NCI-H524 treated with DMSO at 0.1 percent for 48 hours (cell line): ENCODE measurements around the gene KLHL30.
"Not testable (repeated sequence)": the region's sequence is repeated elsewhere in the genome, so short reads cannot be mapped to it uniquely, and the experiment has no call there.

ENCODE experiments used
- DNase-seq: peaks from one replicate; lab custom pipeline; 2025; lab: John Stamatoyannopoulos, UW

Gene KLHL30

GRCh38 chr2:238163481-238164198 is 25.2 kb downstream of the KLHL30 start:
- DNase-seq, result no peak

GRCh38 chr2:238164906-238165287 is 26.4 kb downstream of the KLHL30 start:
- no peak for DNase-seq

DNA sequence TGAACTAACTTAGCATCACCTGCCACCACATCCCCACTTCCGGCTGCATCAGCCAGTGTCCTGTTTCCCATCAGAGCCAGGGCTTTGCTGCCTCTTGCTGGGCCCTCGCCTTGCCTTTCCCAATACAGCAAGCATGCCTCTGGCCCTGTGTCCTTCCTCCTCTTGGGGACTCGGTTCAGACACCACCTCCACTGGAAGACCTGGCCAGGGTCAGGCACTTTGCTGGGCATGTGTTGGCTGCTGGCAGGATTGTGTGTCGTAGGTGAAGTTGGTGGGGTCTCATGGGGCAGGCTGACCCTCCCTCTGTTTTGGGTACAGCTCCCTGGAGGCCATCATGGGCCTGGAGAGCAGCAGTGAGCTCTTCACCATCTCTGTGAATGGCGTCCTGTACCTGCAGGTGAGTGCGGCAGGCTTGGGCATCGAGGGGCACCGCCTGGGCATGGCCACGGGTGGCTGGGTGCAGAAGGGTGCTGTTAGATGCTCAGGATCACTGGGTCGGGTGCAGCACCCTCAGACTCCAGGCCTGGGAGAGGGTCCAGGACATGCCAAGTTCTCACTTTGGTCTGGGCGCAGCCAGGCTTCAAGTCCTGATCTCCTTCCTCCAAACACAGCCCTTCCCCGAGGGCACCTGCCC is 26.9 kb downstream of the KLHL30 start:
- DNase-seq, result no peak

- no peak for DNase-seq
Observed at GRCh38 chr2:238166391-238167343, 28.2 kb downstream of the KLHL30 start.

DNA sequence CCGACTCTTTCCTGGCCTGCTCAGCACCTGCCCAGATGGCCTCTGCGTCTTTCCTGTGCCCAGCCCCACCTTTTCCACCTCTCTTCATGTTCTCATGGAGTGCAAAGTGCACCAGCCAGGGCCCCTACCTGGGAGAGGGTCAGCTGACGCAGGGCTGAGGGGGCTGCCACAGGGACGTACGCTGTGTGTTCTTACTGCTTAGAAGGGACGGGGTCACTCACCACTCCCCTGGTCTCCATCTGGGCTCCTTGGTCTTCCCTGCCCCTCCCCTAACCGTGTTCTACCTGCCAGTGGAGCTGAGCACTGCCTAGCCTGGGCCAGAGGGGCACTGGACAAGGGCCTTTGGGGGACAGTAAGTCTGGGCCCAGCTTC is 28.9 kb downstream of the KLHL30 start:
- DNase-seq, result no peak

GRCh38 chr2:238167761-238168160 is 29.3 kb downstream of the KLHL30 start:
- DNase-seq, result no peak

DNA sequence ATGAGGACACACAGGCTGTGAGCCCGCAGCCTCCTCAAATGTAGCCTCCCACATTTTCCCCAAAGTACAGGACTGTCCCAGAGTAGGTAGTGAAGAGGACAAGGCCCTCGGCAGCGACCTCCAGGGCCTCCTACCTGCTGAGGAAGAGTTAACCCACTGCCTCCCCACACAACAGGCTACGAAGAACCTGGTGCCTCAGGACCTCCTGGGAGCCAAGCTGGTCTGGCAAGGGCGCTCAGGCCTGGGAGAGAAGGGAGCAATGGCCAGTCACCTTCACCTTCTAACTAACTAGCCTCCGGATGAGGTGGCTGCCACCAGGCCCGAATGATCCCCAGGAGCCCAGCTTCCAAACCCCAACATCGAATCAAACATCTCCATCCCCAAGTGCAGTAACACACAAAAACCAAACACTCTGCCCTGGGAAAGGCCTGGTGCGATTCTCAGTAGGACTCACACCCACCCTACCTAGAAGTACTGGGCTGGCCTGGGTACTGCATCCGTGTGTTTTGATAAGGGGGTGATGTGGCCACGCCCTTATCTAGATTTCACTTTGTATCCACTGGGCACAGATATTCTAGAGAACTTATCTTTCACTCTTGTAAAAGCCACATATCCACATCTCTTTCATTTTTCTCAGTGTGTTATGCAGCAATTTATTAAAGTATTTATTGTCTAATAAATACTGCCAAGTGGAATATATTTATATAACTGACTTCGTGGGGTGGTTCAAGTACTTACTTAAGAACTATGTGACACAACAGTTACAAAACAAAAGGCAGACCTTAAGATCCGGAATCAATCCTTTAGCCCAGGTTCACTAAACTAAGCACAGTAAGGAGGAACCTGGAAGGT is 30.0 kb downstream of the KLHL30 start:
- no peak for DNase-seq

DNA sequence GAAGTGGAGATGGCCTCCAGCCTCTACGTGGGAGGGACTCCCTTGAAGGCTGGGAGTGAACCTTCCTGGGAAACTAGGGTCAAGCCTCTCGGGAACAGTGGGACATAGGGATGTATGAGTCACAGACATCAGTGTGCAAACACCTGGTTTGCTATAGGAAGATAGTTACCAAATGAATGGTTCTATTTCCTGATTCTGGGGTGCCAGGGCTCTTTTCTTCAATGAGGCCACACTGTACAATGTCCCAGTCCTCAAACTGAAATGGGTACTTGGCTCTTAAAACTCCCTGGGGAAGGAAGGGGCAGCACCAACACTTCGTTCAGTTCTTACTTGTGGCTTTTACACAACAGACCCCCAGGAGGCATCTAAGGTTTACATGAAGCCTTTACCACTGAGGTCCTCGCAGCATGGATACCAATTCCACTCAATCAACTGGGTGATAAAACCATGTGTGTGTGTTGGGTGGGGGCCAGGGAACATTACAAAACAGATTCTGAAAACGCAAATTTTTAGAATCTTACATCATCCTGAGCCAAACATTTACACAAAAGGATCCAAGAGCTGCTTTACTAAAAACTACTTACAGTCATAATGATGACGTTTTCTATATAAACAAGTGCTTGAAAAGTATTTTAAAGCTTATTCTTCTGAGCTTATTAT is 30.7 kb downstream of the KLHL30 start:
- no peak for DNase-seq

GRCh38 chr2:238169708-238170251 is 31.3 kb downstream of the KLHL30 start:
- DNase-seq, result no peak

DNA sequence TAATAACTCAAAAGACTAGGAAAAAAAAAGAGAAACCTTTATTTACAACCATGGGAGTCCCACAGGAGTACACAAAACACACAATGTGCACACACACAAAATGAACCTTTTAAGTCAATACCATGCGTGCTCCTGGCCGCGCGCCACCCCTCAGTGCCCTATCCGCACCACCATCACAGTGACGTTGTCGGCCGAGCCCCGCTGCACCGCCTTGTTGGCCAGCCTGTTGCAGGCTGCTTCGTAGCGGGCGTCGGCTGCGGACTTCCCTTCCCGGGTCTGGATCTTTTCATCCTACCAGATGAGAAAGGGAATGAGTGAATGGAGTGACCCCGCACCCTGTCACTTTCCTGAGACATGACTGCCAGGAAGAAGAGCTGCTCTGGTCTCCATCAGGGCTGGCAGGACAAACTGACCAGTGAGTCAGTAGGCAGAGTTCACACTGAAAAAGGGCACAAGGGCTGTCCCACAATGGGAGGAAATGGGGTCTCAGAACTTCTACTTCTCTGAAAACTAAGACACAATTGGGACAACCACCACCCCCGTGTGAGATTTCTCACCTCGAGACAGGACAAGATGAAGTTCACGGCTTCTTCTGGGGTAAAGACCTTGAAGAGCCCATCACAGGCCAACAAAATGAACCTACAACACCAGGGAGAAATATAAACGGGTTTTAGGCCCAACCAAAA is 32.1 kb downstream of the KLHL30 start:
- DNase-seq, result no peak

DNA sequence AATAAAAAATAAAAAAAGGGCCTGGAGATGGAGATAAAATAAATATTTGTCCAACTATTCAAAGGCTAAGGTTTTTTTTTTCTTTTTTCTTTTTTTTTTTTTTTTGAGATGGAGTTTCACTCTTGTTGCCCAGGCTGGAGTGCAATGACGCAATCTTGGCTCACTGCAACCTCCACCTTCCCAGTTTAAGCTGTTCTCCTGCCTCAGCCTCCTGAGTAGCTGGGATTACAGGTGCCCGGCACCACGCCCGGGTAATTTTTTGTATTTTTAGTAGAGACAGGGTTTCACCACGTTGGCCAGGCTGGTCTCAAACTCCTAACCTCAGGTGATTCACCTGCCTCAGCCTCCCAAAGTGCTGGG is 32.6 kb downstream of the KLHL30 start:
- not testable (repeated sequence) for DNase-seq

DNA sequence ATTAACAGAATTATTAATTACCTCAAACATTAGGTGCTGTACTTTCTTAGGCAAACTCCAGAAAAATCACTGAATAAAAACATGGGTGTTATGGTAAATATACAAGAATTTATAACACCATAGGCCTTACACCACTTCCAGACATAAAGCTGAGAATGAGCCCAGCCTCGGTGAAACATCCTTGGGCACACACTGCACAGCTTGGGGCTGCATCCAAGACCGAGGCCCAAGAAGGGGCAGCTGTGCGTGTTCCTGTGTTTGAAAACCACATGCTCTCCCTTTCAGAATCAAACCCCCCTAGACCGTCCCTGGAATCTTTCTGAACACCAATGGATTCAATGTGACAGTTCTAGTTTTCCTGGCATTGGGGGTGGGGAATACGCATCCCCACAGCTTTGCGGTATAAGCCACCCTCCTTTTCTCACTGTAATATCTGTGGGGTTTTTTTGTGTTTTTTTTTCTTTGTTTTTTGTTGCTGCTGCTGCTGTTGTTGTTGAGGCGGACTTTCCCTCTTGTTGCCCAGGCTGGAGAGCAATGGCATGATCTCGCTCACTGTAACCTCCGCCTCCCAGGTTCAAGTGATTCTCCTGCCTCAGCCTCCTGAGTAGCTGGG is 33.2 kb downstream of the KLHL30 start:
- no peak for DNase-seq

DNA sequence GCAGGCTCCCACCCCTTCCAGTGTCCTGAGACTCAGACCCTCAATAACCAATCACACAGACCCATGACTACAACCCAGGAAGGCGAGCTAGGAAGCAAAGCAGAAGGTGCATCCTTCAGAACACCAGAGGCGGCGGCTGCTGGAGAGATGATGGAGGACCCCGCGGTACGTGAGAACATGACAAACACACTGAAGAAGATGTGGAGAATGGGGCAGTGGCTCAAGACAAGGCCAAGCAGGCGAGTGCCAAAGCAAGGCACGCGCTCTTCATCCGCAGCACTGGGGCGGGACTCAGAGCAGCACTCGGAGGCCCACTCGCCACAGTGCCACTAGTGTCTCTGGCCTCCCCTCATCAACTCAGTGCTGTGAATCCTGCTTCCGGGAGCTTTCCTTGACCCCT is 34.0 kb downstream of the KLHL30 start:
- no peak for DNase-seq

GRCh38 chr2:238173692-238174091 is 35.2 kb downstream of the KLHL30 start:
- DNase-seq, result no peak

DNA sequence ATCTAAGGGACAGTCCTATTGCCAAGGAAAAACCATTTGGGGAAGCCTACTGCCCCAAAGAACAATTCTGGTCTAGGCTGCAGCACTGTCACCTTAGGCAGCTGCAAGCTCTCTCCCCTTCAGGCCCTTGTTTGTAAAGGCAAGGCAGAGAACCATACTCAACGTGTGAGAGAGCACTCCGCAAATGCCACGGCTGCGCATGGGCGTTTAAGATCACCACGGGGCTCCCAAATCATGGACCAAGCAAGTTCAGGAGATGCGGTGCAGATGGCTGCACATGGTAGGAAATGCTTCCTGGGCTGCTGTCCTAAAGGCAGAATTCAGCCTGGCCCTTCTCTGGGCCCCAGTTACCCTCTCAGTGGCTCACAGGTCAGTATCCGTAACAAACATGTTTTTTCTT is 35.8 kb downstream of the KLHL30 start:
- no peak for DNase-seq

GRCh38 chr2:238174701-238175100 is 36.2 kb downstream of the KLHL30 start:
- no peak for DNase-seq

GRCh38 chr2:238176613-238177012 is 38.1 kb downstream of the KLHL30 start:
- DNase-seq, result no peak

DNA sequence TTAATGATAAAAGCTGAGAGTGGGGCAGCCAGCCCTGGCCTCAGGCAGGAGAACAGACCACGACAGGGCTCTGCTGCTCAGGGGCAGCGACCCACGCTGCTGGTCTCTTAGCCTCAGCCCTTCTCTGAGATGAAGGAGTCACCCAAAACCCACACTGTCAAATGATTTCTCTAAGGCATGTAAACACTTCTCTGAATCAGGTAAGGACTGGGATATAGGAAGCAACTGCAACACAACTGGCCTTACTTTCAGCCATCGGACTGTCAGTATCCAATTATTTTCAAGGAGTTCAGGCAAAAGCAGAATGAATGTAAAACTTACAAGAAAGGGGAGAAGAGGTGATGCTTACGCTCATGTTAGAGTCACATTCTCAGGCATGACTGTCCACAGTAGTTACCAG is 42.1 kb downstream of the KLHL30 start:
- no peak for DNase-seq

DNA sequence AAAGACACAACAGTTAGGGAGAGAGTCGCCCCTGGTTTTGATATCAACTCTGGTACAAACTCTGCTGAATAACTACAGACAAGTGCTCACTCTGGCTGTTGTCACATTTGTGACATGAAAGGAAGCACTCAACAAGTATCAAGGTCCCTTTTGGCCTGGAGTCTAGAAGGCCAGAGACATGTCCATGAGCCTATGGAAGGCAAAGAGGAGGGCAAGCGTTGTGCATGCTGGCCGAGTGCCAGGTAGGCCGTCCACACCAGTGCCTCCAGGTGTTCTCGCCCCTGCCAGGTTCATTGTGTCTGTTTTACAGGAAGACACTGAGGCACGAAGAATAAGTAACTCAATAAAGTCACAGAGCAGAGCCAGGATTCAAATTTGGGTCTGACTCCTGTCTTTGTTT is 43.9 kb downstream of the KLHL30 start:
- no peak for DNase-seq

GRCh38 chr2:238183821-238184220 is 45.4 kb downstream of the KLHL30 start:
- DNase-seq, result no peak
